GM12891 (cell line): ENCODE data around the gene BZW2.

Experiments used
- POLR2A ChIP-seq: IDR thresholded peaks from 2 replicates; pipeline ENCODE4 v1.6.1; 2011; ENCODE audit warnings: low read depth, low read length, control low read depth
- POLR2AphosphoS5 ChIP-seq: IDR thresholded peaks from 2 replicates; pipeline ENCODE4 v1.6.1; 2011; ENCODE audit warnings: low read depth, low read length, control low read depth
- SPI1 ChIP-seq: IDR thresholded peaks from 2 replicates; pipeline ENCODE4 v1.6.1; 2011; ENCODE audit warnings: low read depth, low read length, control low read depth
- TAF1 ChIP-seq: IDR thresholded peaks from 2 replicates; pipeline ENCODE4 v1.6.1; 2011; ENCODE audit warnings: low read depth, low read length, control low read depth

DNA sequence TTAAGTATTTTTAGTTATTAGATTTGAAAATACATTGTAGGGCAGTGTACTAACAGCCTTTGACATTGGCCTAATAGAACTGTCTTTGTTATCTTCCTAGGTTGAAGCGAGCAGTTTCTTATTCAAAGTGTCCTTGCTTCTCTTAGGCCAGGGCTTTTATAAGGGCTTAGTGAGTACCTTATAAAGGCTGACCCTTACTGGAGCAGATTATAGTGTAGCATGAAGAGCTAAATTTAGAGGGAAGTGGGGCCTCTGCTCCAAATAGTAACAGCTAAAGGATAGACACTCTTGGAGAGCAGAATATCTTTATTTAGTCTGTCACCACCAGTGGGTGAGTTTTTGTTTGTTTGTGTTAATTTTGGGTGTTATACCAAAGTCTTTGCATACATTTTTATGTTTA is 15.9 kb downstream of the BZW2 start:
- TF ChIP-seq POLR2AphosphoS5 (no peak), POLR2A (no peak), SPI1 (no peak), TAF1 (no peak)
